Keratinocyte (primary cell): ENCODE measurements around the gene MME.

ENCODE experiments used
- EZH2 ChIP-seq: IDR thresholded peaks from one replicate; pipeline ENCODE4 v1.6.1; 2012; ENCODE audit warnings: inconsistent platforms, mild to moderate bottlenecking, low read length, moderate library complexity
- TF ChIP-seq, protein P1 (sequence below), 3 experiments: IDR thresholded peaks in 1 of 3; conservative IDR thresholded peaks in 1 of 3; optimal IDR thresholded peaks in 1 of 3; 2 replicates in 2 of 3; 3 replicates in 1 of 3; pipeline versions ENCODE3 to v1.5.1; 2011; ENCODE audit warnings: low read length in 3 of 3, mild to moderate bottlenecking in 3 of 3, moderate library complexity in 2 of 3, control low read depth in 1 of 3, inconsistent platforms in 1 of 3; ENCODE audit not compliant: insufficient read depth in 2 of 3; ENCODE audit errors: extremely low read depth in 1 of 3

DNA sequence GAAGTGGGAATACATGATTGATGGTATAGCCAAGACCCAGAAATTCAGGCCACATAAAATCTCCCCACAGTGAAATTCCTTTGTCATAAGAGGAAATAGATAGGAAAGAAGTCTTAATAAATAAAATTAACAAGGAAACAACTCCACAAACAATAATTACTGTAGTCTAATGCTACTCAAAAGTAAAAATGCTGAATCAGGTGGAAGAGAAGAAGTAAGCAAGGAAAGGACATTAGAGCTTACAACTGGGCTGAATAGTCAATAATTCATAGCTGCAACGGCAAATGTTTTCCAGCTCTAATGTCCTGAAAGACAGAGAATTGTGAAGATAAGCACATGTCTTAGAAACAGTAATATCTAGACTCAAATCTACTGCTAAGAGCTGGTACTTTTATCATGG, 149.0 kb downstream of the MME start:
- TF ChIP-seq, protein P1, sequence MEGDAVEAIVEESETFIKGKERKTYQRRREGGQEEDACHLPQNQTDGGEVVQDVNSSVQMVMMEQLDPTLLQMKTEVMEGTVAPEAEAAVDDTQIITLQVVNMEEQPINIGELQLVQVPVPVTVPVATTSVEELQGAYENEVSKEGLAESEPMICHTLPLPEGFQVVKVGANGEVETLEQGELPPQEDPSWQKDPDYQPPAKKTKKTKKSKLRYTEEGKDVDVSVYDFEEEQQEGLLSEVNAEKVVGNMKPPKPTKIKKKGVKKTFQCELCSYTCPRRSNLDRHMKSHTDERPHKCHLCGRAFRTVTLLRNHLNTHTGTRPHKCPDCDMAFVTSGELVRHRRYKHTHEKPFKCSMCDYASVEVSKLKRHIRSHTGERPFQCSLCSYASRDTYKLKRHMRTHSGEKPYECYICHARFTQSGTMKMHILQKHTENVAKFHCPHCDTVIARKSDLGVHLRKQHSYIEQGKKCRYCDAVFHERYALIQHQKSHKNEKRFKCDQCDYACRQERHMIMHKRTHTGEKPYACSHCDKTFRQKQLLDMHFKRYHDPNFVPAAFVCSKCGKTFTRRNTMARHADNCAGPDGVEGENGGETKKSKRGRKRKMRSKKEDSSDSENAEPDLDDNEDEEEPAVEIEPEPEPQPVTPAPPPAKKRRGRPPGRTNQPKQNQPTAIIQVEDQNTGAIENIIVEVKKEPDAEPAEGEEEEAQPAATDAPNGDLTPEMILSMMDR (optimal IDR thresholded peaks at IDR 0.05 in 1 of 3, IDR thresholded peaks at IDR 0.05 in 1 of 3, conservative IDR thresholded peaks at IDR 0.05 in 1 of 3; ENCODE audit: extremely low read depth in 1 of 3, insufficient read depth in 2 of 3, low read length in 3 of 3), result no peak
- no peak for TF ChIP-seq EZH2
